Measurements from ENCODE around the gene GRAP2. TPM values are rescaled to one million over a fixed set of nuclear protein-coding genes. Genes with fewer than 3 reads are reported as not detected.

GRAP2 gene
- total RNA-seq, 1 donor = not detected

DNA sequence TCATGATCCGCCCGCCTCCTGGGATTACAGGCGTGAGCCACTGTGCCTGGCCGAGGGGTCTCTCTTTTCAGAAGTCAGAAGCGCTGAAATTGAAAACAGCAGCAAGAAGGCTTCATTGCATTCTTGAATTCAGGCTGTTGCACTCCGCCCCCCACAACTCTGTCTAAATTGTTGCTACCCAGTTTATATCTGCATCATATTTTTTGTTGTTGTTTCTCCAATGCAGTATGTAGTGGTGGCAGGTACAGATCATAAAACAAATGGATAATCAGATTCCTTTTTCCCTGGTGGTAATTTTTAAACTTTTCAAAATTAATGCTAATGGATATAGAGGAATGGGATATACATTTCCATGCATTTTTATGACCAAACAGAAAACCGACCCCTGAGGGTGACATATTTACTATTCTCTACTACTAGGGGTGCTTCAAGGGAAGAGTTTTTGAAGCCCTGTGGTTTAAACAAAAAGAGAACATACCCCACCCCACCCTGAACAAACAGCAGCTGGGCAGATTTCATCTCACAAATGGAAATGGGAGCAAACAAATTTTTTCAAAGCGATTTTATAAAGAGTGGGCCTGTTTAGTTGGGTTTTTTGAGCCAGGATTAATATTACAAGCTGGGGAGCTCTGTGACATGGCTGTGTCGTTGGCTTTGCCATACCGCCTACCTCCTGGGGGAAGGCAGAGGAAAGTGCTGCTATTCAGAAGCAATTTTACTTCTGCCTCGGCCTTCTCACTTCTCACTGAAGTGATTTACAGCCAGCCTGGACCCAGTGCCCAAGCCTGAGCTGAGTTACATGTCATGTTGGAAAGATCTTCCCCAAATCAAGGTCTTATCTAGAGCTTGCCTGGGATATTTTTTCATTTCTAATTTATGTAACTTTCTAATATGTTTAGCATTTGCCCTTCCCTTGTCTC is 43.3 kb downstream of the GRAP2 start:
- H4K20me1 ChIP-seq (ENCODE audit: insufficient read depth, low read length) = no peaks in the 10 kb centered on the region
- no peaks in the 10 kb centered on the region for H3K79me2 ChIP-seq (ENCODE audit: insufficient read depth, low read length)
- no peaks in the 10 kb centered on the region for H3K4me1 ChIP-seq (ENCODE audit: insufficient read depth, low read length)
- H3K9me3 ChIP-seq (ENCODE audit: low read depth, low read length) = no peaks in the 10 kb centered on the region
- H2AFZ ChIP-seq (ENCODE audit: low read length) = no peak overlapping the region
- no peak overlapping the region for H3K4me3 ChIP-seq (ENCODE audit: insufficient read depth, low read length)
- TF ChIP-seq, protein P1, sequence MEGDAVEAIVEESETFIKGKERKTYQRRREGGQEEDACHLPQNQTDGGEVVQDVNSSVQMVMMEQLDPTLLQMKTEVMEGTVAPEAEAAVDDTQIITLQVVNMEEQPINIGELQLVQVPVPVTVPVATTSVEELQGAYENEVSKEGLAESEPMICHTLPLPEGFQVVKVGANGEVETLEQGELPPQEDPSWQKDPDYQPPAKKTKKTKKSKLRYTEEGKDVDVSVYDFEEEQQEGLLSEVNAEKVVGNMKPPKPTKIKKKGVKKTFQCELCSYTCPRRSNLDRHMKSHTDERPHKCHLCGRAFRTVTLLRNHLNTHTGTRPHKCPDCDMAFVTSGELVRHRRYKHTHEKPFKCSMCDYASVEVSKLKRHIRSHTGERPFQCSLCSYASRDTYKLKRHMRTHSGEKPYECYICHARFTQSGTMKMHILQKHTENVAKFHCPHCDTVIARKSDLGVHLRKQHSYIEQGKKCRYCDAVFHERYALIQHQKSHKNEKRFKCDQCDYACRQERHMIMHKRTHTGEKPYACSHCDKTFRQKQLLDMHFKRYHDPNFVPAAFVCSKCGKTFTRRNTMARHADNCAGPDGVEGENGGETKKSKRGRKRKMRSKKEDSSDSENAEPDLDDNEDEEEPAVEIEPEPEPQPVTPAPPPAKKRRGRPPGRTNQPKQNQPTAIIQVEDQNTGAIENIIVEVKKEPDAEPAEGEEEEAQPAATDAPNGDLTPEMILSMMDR (IDR thresholded peaks at IDR 0.05; ENCODE audit: extremely low read depth, low read depth, low read length) = no peak
- no peak overlapping the region for H3K27ac ChIP-seq (ENCODE audit: low read depth, low read length)
- H3K36me3 ChIP-seq (ENCODE audit: insufficient read depth, low read length) = no peaks in the 10 kb centered on the region
- DNase-seq (ENCODE audit: insufficient read length, low spot score, missing footprints) = no peak
- H3K4me2 ChIP-seq (ENCODE audit: insufficient read depth, low read length) = no peak overlapping the region
- peaks cover 3% of the 10 kb centered on the region for H3K27me3 ChIP-seq (ENCODE audit: insufficient read depth, low read length)

GRCh38 chr22:39946126-39946502 is 45.2 kb downstream of the GRAP2 start:
- H3K4me2 ChIP-seq (ENCODE audit: insufficient read depth, low read length) = no peak overlapping the region
- TF ChIP-seq, protein P1 (IDR thresholded peaks at IDR 0.05; ENCODE audit: extremely low read depth, low read depth, low read length) = no peak

DNA sequence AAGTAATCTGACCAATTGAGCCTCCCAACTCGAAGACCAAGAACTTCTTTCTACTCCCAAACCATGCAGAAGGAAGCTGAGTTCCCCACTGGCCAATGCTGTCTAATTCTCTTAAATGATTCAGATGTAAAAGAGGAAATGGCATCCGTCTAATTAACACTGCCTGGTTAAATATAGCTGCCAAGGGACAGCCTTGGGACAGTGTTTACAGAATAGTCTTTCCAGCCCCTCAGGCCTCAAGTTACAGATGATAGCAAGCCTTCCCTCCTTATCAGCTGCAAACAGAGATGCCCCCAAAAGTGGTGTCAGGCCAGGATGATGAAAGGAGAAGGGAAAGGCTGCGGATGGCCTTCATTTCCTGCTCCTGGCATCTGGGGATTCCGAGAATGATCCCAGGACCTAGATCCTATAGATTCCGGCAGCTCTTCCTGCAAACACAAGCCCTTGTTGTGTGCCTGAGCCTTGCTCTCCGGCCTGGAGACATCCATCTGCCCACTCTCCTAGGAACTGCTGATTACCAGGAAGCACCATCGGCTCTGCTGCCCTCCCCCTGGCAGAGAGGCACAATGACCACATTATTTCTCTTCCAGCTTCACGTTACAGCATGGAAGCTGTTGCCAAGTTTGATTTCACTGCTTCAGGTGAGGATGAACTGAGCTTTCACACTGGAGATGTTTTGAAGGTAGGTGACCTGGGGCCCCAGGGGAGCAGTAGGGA is 45.8 kb downstream of the GRAP2 start:
- no peak overlapping the region for H3K4me2 ChIP-seq (ENCODE audit: insufficient read depth, low read length)
- no peak overlapping the region for H3K4me3 ChIP-seq (ENCODE audit: insufficient read depth, low read length)
- no peaks in the 10 kb centered on the region for H3K9me3 ChIP-seq (ENCODE audit: low read depth, low read length)
- H3K79me2 ChIP-seq (ENCODE audit: insufficient read depth, low read length) = no peaks in the 10 kb centered on the region
- H4K20me1 ChIP-seq (ENCODE audit: insufficient read depth, low read length) = no peaks in the 10 kb centered on the region
- no peak overlapping the region for H2AFZ ChIP-seq (ENCODE audit: low read length)
- peaks cover 10% of the 10 kb centered on the region for H3K27me3 ChIP-seq (ENCODE audit: insufficient read depth, low read length)
- H3K4me1 ChIP-seq (ENCODE audit: insufficient read depth, low read length) = no peaks in the 10 kb centered on the region
- DNase-seq (ENCODE audit: insufficient read length, low spot score, missing footprints) = no peak
- no peaks in the 10 kb centered on the region for H3K36me3 ChIP-seq (ENCODE audit: insufficient read depth, low read length)
- TF ChIP-seq, protein P1 (IDR thresholded peaks at IDR 0.05; ENCODE audit: extremely low read depth, low read depth, low read length) = no peak
- no peak overlapping the region for H3K27ac ChIP-seq (ENCODE audit: low read depth, low read length)

More at GRCh38 chr22:39946126-39946502, 45.2 kb downstream of the GRAP2 start:
- H3K27me3 ChIP-seq (ENCODE audit: insufficient read depth, low read length) = peaks cover 10% of the 10 kb centered on the region
- no peak overlapping the region for H3K4me3 ChIP-seq (ENCODE audit: insufficient read depth, low read length)
- DNase-seq (ENCODE audit: insufficient read length, low spot score, missing footprints) = no peak
- H4K20me1 ChIP-seq (ENCODE audit: insufficient read depth, low read length) = no peaks in the 10 kb centered on the region
- no peaks in the 10 kb centered on the region for H3K9me3 ChIP-seq (ENCODE audit: low read depth, low read length)
- H3K79me2 ChIP-seq (ENCODE audit: insufficient read depth, low read length) = no peaks in the 10 kb centered on the region
- H3K4me1 ChIP-seq (ENCODE audit: insufficient read depth, low read length) = no peaks in the 10 kb centered on the region
- no peak overlapping the region for H2AFZ ChIP-seq (ENCODE audit: low read length)
- H3K36me3 ChIP-seq (ENCODE audit: insufficient read depth, low read length) = no peaks in the 10 kb centered on the region
- no peak overlapping the region for H3K27ac ChIP-seq (ENCODE audit: low read depth, low read length)
